ENCODE data around the gene UBQLN1.

UBQLN1 gene

DNA sequence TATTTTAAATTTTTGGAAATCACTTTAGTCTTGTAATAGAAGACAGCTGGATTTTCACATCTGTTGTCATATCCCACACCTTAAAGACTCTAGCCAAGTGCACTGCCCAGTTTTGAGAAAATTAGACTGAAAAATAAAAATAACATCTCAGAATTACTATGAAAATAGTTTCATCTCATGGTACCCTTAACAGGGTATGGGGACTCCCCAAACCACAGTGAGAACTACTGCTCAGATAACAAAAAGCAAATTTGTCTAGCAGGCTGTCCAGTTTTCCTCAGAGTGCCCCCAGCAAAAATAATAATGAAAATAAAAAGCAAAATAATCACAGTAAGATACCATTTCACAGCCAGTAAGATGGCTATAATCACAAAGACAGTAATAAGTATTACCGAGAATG lies 6.5 kb downstream of the UBQLN1 start:
- Histone ChIP-seq H3K27ac (no peak overlapping the region), H3K4me1 (ENCODE audit: control insufficient read depth in 1 of 2, insufficient read depth in 1 of 2, low read depth in 1 of 2, low read length in 1 of 2) (peaks cover 9 to 17% of the 10 kb centered on the region in 2 experiments), H3K4me3 (ENCODE audit: low read depth in 1 of 2, low read length in 1 of 2) (no peak overlapping the region)

DNA sequence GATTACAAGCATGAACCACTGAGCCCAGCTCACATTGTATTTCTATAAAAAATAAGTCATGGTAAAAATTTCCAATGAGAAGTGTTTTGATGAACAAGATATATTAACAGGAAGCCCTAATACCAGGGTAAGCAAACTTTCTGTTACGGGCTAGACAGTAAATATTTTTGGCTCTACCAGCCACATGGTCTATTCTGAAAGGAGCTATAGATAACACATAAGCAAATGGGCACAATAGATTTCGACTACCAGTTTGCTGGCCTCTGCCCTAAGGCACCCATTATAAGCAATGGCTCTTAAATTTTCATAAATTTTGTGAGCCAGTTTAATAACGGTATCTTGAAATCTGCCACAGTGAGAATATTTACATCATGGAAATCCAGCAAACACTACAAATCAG lies 8.1 kb downstream of the UBQLN1 start:
- H3K4me3 ChIP-seq (ENCODE audit: low read depth in 1 of 2, low read length in 1 of 2): no peak overlapping the region
- H3K27ac ChIP-seq: no peak overlapping the region
- peaks cover 0 to 7% of the 10 kb centered on the region in 2 experiments for H3K4me1 ChIP-seq (ENCODE audit: control insufficient read depth in 1 of 2, insufficient read depth in 1 of 2, low read depth in 1 of 2, low read length in 1 of 2)
- no peaks in the 10 kb centered on the region for H3K9me3 ChIP-seq
- H3K27me3 ChIP-seq: no peaks in the 10 kb centered on the region
- no peaks in the 10 kb centered on the region for H3K36me3 ChIP-seq
- TF ChIP-seq, protein P1, sequence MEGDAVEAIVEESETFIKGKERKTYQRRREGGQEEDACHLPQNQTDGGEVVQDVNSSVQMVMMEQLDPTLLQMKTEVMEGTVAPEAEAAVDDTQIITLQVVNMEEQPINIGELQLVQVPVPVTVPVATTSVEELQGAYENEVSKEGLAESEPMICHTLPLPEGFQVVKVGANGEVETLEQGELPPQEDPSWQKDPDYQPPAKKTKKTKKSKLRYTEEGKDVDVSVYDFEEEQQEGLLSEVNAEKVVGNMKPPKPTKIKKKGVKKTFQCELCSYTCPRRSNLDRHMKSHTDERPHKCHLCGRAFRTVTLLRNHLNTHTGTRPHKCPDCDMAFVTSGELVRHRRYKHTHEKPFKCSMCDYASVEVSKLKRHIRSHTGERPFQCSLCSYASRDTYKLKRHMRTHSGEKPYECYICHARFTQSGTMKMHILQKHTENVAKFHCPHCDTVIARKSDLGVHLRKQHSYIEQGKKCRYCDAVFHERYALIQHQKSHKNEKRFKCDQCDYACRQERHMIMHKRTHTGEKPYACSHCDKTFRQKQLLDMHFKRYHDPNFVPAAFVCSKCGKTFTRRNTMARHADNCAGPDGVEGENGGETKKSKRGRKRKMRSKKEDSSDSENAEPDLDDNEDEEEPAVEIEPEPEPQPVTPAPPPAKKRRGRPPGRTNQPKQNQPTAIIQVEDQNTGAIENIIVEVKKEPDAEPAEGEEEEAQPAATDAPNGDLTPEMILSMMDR (IDR thresholded peaks at IDR 0.05): no peak

More for the DNA sequence above, 6.5 kb downstream of the UBQLN1 start:
- Histone ChIP-seq H3K9me3 (no peaks in the 10 kb centered on the region), H3K27me3 (no peaks in the 10 kb centered on the region), H3K36me3 (no peaks in the 10 kb centered on the region)
- TF ChIP-seq, protein P1 (IDR thresholded peaks at IDR 0.05): no peak

DNA sequence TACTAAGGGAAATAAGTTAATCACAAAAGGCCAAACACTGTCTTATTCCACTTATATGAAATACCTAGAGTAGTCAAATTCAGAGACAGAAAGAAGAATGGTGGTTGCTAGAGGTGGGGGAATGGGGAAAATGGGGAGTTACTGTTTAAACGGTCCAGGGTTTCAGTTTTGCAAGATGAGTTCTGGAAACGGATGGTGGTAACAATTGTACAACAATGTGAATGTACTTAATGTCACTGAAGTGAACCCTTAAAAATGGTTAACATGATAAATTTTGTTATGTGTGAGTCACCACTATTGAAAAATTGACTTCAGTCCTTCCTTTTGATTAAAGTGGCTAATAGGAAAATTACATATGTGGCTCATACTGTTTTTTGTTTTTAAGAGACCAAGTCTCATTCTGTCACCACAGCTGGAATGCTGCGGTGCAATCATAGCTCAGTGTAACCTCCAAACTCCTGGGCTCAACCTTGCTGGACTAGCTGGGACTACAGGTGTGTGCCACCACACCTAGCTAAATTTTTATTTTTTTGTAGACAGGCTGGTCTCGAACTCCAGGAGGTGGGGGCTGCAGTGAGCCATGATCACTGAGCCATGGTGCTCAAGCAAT lies 8.7 kb downstream of the UBQLN1 start:
- Histone ChIP-seq H3K27ac (no peak overlapping the region), H3K36me3 (no peaks in the 10 kb centered on the region), H3K27me3 (no peaks in the 10 kb centered on the region), H3K4me3 (ENCODE audit: low read depth in 1 of 2, low read length in 1 of 2) (no peak overlapping the region), H3K9me3 (no peaks in the 10 kb centered on the region), H3K4me1 (ENCODE audit: control insufficient read depth in 1 of 2, insufficient read depth in 1 of 2, low read depth in 1 of 2, low read length in 1 of 2) (peaks cover 0 to 7% of the 10 kb centered on the region in 2 experiments)
- TF ChIP-seq, protein P1 (IDR thresholded peaks at IDR 0.05): no peak

DNA sequence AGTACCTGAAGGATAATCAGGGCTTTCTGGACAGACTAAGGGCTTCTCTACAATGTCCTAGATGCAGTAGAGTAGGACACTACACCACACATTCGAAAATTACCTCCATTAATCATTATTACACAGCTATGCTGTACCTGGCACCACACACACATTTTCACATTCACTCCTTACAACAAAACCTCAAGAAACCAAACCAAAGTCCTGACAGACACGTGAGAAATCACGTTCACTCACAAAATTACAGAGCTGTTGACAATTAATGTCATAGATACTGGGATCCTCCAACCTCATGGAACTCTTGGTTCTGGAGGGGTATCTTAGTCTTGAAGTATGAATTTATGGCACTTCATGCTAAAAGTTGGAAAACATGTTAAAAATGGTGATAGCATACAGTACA lies 16.3 kb downstream of the UBQLN1 start:
- H3K4me3 ChIP-seq (ENCODE audit: low read depth in 1 of 2, low read length in 1 of 2): no peak overlapping the region
- no peak overlapping the region for H3K27ac ChIP-seq
- H3K27me3 ChIP-seq: no peaks in the 10 kb centered on the region
- TF ChIP-seq, protein P1 (IDR thresholded peaks at IDR 0.05): no peak
- peaks cover 0 to 4% of the 10 kb centered on the region in 2 experiments for H3K4me1 ChIP-seq (ENCODE audit: control insufficient read depth in 1 of 2, insufficient read depth in 1 of 2, low read depth in 1 of 2, low read length in 1 of 2)
- H3K9me3 ChIP-seq: no peaks in the 10 kb centered on the region
- H3K36me3 ChIP-seq: no peaks in the 10 kb centered on the region

DNA sequence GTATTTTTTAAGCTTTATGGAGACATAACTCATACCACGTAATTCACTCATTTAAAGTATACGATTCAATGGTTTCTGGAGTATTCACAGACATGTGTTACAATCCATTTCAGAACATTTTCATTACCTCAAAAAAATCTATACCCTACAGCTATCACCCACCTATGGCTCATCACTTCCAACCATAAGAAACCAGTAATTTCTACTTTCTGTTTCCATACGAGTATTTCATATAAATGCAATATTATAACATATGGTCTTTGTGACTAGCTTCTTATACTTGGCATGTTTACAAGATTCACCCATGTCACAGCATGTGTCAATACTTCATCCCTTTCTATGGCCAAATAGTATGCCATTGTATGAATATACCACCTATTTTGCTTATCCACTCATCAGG lies 18.8 kb downstream of the UBQLN1 start:
- H3K27me3 ChIP-seq: no peaks in the 10 kb centered on the region
- TF ChIP-seq, protein P1 (IDR thresholded peaks at IDR 0.05): no peak
- H3K9me3 ChIP-seq: no peaks in the 10 kb centered on the region
- H3K4me1 ChIP-seq (ENCODE audit: control insufficient read depth in 1 of 2, insufficient read depth in 1 of 2, low read depth in 1 of 2, low read length in 1 of 2): peaks cover 0 to 4% of the 10 kb centered on the region in 2 experiments
- H3K36me3 ChIP-seq: no peaks in the 10 kb centered on the region
- no peak overlapping the region for H3K4me3 ChIP-seq (ENCODE audit: low read depth in 1 of 2, low read length in 1 of 2)
- H3K27ac ChIP-seq: no peak overlapping the region

Data from neutrophil (primary cell).